Measurements from ENCODE around the gene BAHCC1.

DNA sequence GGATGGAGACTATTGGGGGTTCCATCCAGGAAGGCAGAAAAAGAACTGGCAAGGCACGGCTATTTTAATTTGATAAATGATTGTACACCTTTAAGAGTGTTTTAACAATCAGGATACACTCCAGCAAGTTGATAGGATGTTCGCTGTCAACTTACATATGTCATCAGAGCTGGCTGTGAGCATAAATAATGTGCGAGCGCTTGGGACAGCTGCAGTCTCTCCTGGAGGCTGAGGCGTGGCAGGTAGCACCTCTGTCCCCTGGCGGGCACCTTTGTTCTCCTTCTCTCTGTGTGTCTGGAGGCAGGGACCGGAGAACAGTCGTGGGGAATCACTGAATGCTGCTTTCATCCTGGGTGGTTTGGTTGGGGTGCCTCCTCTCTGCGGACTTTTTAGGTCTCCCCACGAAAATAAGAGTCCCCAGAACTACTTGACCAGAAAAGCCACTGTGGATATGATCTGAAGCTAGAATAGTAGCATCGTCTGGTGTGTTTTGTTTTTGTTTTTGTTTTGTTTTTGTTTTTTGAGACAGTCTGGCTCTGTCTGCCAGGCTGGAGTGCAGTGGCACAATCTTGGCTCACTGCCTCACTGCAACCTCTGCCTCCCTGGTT, 9.4 kb downstream of the BAHCC1 start:
- TF ChIP-seq SMC3 (IDR thresholded peaks at IDR 0.05; ENCODE audit: low read depth, low read length), result no peak
- TF ChIP-seq CTCF (conservative IDR thresholded peaks at IDR 0.05; ENCODE audit: low read depth, low read length), result no peak
- no peak for TF ChIP-seq MXI1 (IDR thresholded peaks at IDR 0.05; ENCODE audit: borderline replicate concordance, low read depth, low read length)
- no peak for TF ChIP-seq POLR2A (IDR thresholded peaks at IDR 0.05; ENCODE audit: low read depth, low read length)
- no peak for TF ChIP-seq MAZ (IDR thresholded peaks at IDR 0.05; ENCODE audit: borderline replicate concordance, low read depth, low read length)
- TF ChIP-seq, protein P1, sequence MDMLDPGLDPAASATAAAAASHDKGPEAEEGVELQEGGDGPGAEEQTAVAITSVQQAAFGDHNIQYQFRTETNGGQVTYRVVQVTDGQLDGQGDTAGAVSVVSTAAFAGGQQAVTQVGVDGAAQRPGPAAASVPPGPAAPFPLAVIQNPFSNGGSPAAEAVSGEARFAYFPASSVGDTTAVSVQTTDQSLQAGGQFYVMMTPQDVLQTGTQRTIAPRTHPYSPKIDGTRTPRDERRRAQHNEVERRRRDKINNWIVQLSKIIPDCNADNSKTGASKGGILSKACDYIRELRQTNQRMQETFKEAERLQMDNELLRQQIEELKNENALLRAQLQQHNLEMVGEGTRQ (IDR thresholded peaks at IDR 0.05; ENCODE audit: low read depth, low read length), result no peak
- TF ChIP-seq BHLHE40 (IDR thresholded peaks at IDR 0.05; ENCODE audit: low read depth, low read length), result no peak
- TF ChIP-seq RAD21 (IDR thresholded peaks at IDR 0.05; ENCODE audit: low read length), result no peak
- no peak for TF ChIP-seq MAFK (IDR thresholded peaks at IDR 0.05; ENCODE audit: low read depth, low read length)
- no peak for TF ChIP-seq CEBPB (IDR thresholded peaks at IDR 0.05; ENCODE audit: low read depth, low read length)
- no peak for TF ChIP-seq RFX5 (IDR thresholded peaks at IDR 0.05; ENCODE audit: low read depth, low read length)
- TF ChIP-seq CHD1 (IDR thresholded peaks at IDR 0.05; ENCODE audit: low read depth, low read length), result no peak
- TF ChIP-seq, protein P2, sequence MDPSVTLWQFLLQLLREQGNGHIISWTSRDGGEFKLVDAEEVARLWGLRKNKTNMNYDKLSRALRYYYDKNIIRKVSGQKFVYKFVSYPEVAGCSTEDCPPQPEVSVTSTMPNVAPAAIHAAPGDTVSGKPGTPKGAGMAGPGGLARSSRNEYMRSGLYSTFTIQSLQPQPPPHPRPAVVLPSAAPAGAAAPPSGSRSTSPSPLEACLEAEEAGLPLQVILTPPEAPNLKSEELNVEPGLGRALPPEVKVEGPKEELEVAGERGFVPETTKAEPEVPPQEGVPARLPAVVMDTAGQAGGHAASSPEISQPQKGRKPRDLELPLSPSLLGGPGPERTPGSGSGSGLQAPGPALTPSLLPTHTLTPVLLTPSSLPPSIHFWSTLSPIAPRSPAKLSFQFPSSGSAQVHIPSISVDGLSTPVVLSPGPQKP (IDR thresholded peaks at IDR 0.05; ENCODE audit: borderline replicate concordance, low read depth, low read length), result no peak
- TF ChIP-seq RCOR1 (IDR thresholded peaks at IDR 0.05; ENCODE audit: insufficient replicate concordance, low read length), result no peak
